Neutrophil (primary cell): Measurements from ENCODE around the gene WDR86.

ENCODE experiments used
- H3K27ac ChIP-seq: fragments of 200-600 bp; sonication (generic); 2 replicates; pipeline ENCODE4 v1.5.1; 2016; ENCODE audit warnings: mild to moderate bottlenecking, moderate library complexity
- H3K27me3 ChIP-seq: fragments of 200-600 bp; sonication (generic); 2 replicates; pipeline ENCODE4 v1.6.0; 2016; ENCODE audit warnings: mild to moderate bottlenecking
- H3K36me3 ChIP-seq: fragments of 200-600 bp; sonication (generic); 2 replicates; pipeline ENCODE4 v1.5.1; 2017
- H3K4me1 ChIP-seq, 2 experiments: fragments of 200-600 bp in 1 of 2; sonication (generic) in 1 of 2; 1 replicate in 1 of 2; 2 replicates in 1 of 2; pipeline versions ENCODE4 v1.5.1 to v1.6.1; 2013 to 2016; ENCODE audit warnings: low read depth in 1 of 2, low read length in 1 of 2, mild to moderate bottlenecking in 1 of 2, moderate library complexity in 1 of 2; ENCODE audit not compliant: control insufficient read depth in 1 of 2, insufficient read depth in 1 of 2
- H3K4me3 ChIP-seq, 2 experiments: fragments of 200-600 bp in 1 of 2; sonication (generic) in 1 of 2; 1 replicate in 1 of 2; 2 replicates in 1 of 2; pipeline ENCODE4 v1.5.1; 2013 to 2016; ENCODE audit warnings: low read depth in 1 of 2, low read length in 1 of 2, mild to moderate bottlenecking in 1 of 2, moderate library complexity in 1 of 2
- H3K9me3 ChIP-seq: fragments of 200-600 bp; sonication (generic); 2 replicates; pipeline ENCODE4 v1.5.1; 2016
- CTCF ChIP-seq: fragments of 200-600 bp; sonication (generic); IDR thresholded peaks from 2 replicates; pipeline ENCODE4 v1.5.1; 2016; ENCODE audit warnings: antibody characterized with exemption

The WDR86 gene

DNA sequence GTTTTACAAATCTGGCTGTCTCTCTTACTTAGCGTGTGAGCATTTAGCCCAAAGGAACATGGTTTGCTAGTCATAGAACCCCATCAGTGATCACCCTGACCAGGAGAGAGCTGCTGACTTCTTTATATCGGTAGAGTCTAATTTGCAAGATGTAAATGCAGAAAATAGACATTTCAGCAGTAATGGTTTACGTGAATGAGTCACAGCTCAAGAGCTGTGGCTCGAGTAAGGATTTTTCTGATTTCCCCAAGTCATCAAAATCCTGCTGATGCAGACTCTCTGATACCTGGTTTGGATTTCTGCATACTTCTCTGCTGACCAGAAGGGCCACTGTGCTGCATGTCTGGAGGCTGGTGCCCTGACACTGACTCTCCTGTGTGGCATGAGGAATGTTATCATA, 42.6 kb downstream of the WDR86 start:
- Histone ChIP-seq H3K4me1 (peaks cover 0 to 5% of the 10 kb centered on the region in 2 experiments), H3K4me3 (no peak overlapping the region), H3K9me3 (no peaks in the 10 kb centered on the region), H3K36me3 (peaks cover 68% of the 10 kb centered on the region), H3K27me3 (no peaks in the 10 kb centered on the region), H3K27ac (no peak overlapping the region)
- TF ChIP-seq CTCF: no peak

- peaks cover 0 to 5% of the 10 kb centered on the region in 2 experiments for H3K4me1 ChIP-seq
- no peak for TF ChIP-seq CTCF
- no peaks in the 10 kb centered on the region for H3K9me3 ChIP-seq
- H3K27me3 ChIP-seq: no peaks in the 10 kb centered on the region
- H3K4me3 ChIP-seq: no peak overlapping the region
- H3K36me3 ChIP-seq: peaks cover 68% of the 10 kb centered on the region
- H3K27ac ChIP-seq: no peak overlapping the region
Observed at GRCh38 chr7:151366880-151367222, 43.0 kb downstream of the WDR86 start.

DNA sequence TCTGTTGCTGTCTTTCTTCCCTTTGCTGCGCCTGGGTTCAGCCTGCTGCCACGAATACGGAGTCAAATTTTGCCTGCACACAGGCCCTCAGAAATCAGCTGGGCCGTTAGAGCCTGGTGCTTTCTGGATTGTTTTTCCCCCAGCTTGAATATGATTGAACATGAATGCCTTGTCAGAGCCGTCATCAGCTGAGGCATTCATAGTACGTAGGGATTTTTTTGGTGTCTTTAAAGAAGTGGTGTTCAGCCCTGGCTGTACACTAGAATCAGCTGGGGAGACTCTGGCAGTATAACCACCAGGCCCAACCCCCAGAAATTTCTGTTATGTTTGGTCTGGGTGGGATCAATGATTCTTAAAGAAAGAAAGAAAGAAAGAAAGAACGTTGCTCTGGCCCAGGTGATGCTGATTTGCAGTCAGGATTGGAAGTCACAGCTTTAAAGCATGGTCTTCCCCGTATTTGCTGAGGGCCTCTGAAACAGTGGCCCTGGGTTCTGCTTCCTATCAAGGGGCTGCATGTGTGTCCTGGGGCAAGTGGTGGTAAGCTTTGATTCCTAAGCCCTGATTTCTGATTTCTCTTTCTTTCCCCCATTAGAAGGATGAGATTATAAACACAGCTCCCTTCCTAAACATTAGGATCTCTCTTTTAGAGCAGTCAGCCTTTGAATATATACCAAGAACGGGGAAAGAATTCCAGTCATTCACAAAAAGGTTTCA, 43.5 kb downstream of the WDR86 start:
- no peak for TF ChIP-seq CTCF
- H3K27ac ChIP-seq: no peak overlapping the region
- H3K27me3 ChIP-seq: no peaks in the 10 kb centered on the region
- H3K36me3 ChIP-seq: peaks cover 68% of the 10 kb centered on the region
- H3K9me3 ChIP-seq: no peaks in the 10 kb centered on the region
- H3K4me3 ChIP-seq: no peak overlapping the region
- H3K4me1 ChIP-seq: peaks cover 0 to 5% of the 10 kb centered on the region in 2 experiments

DNA sequence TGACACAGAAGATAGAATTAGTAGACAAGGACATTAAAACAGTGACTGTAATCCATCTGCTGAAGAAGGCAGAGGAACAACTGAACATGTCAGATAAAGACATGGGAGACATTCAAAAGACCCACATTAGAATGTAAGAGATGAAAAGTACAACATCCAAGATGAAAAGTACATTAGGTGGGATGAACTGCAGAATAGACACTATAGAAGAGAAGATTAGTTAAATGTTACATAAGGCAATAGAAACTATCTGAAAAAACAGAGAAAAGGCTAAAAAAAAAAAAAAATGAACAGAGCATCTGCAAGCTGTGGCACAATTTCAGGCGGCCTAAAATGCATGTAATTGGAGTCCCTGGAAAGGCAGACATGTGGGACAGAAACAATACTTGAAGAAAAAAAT, 46.7 kb downstream of the WDR86 start:
- Histone ChIP-seq H3K27ac (no peak overlapping the region), H3K36me3 (peaks cover 64% of the 10 kb centered on the region), H3K27me3 (no peaks in the 10 kb centered on the region), H3K4me3 (no peak overlapping the region), H3K4me1 (peaks cover 0 to 2% of the 10 kb centered on the region in 2 experiments), H3K9me3 (no peaks in the 10 kb centered on the region)
- TF ChIP-seq CTCF: no peak

- no peak for TF ChIP-seq CTCF
- no peak overlapping the region for H3K4me3 ChIP-seq
- no peaks in the 10 kb centered on the region for H3K9me3 ChIP-seq
- no peaks in the 10 kb centered on the region for H3K27me3 ChIP-seq
- peaks cover 65% of the 10 kb centered on the region for H3K36me3 ChIP-seq
- no peak overlapping the region for H3K27ac ChIP-seq
- H3K4me1 ChIP-seq: no peaks in the 10 kb centered on the region
Observed at GRCh38 chr7:151361193-151361959, 48.5 kb downstream of the WDR86 start.
